Activated T-cell treated with anti-CD3 and anti-CD28 coated beads, Interleukin-2, amount 50 U/mL, for 48 hours (primary cell): ENCODE measurements around the gene FDX1.
"Not testable (repeated sequence)": the region's sequence is repeated elsewhere in the genome, so short reads cannot be mapped to it uniquely, and the experiment has no call there.

Experiments
- DNase-seq, 2 experiments: peaks; one replicate each; pipeline ENCODE4 v3.0.0-alpha.2; 2020

FDX1 gene, protein sequence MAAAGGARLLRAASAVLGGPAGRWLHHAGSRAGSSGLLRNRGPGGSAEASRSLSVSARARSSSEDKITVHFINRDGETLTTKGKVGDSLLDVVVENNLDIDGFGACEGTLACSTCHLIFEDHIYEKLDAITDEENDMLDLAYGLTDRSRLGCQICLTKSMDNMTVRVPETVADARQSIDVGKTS

DNA sequence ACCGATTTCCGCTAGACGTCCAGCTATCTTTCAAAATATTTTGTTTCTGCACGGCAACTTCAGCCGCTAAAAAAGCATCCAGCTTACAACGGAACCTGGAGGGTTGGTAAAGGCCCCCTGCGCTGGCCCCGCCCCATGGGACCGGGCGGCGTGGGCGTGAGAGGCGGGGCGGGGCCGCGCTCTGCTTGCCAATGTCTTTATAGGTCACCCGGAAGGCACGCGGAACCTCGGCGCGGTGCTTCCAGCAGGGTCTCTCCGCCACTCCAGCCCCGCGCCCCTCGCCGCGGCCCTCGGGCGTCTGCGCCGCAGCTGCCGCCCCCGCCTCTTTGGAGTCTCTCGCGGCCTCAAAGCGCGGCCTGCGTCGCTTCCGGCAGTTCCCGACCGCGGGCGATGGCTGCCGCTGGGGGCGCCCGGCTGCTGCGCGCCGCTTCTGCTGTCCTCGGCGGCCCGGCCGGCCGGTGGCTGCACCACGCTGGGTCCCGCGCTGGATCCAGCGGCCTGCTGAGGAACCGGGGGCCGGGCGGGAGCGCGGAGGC, at the start of gene FDX1:
Gene FDX1, plus strand, starts transcription at position 218 of the 536 bp plus-strand sequence. Its CDS starts 173 bp downstream, at position 391.
- DNase-seq: peak; percentile 88 to 90

DNA sequence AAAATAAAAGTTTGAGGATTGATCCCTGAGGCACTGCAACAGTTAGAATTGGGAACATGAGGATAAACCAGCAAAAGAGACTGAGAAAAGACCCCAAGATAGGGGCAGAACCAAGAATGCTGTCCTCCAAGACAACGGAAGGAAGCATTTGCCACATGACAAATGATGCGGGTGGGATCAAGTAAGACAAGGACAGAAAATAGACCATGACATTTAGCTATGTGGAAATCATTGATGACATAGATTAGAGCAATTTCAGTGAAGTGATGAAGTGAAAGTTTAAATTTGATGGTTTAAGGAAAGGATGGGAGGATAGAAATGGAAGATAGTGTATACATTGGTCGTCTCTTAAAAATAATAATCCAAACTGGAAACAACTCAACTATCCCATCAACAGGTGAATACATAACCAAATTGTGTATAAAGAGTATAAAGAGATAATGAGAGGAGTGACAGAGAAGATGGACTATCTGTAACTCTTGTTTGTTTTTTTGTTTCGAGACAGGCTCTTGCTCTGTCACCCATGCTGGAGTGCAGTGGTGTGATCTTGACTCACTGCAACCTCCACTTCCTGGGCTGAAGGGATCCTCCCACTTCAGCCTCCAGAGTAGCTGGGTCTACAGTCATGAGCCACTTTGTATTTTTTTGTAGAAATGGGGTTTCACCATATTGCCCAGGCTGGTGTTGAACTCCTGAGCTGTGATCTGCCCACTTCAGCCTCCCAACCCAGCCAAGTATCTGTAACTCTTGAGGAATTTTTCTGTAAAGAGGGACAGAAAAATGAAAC, 48.7 kb upstream of the FDX1 start:
- no peak for DNase-seq

DNA sequence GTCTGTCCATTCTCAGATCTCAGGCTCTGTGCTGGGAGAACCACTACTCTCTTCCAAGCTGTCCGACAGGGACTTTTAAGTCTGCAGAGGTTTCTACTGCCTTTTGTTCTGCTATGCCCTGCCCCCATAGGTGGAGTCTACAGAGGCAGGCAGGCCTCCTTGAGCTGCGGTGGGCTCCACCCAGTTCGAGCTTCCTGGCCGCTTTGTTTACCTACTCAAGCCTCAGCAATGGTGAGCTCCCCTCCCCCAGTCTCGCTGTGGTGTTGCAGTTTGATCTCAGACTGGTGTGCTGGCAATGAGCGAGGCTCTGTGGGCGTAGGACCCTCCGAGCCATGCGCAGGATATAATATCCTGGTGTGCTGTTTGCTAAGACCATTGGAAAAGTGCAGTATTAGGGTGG, 41.5 kb upstream of the FDX1 start:
- DNase-seq: not testable (repeated sequence)

DNA sequence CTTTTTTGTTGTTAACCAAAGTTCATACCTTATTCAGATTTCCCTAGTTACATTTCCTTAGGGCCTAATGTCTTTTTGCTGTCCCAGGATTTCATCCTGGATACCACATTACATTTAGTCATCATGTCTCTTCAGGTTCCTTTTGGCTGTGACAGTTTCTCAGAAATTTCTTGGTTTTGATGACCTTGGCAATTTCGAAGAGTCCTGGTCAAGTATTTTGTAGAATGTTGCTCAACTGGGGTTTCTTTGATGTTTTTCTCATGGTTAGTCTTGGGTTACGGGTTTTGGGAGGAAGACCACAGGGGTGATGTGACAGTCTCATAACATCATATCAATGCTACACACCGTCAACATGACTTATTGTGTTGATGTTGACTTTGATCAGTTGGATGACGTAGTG, 39.8 kb upstream of the FDX1 start:
- DNase-seq: no peak

DNA sequence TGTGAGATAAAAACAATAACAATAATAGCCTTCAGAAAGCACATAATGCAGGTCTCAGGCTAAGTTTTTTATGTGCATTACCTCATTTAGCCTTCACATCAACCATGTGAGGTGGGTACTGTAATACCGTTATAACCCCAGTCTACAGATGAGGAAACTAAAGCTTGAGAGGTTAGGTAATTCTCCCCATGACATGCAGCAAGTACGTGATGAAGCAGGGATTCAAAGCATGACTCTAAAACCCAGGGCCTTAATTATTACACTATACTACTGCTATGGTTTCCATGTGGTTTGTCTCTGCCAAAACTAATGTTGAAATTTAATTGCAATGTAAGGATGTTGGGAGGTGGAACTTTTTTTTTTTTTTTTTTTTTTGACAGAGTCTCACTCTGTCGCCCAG, 37.7 kb upstream of the FDX1 start:
- DNase-seq: no peak

- DNase-seq: not testable (repeated sequence)
These were observed 32.0 kb upstream of the FDX1 start for GRCh38 chr11:110397668-110398286.

GRCh38 chr11:110403585-110403984, 26.2 kb upstream of the FDX1 start:
- not testable (repeated sequence) for DNase-seq

GRCh38 chr11:110405636-110406035, 24.1 kb upstream of the FDX1 start:
- DNase-seq: not testable (repeated sequence)

DNA sequence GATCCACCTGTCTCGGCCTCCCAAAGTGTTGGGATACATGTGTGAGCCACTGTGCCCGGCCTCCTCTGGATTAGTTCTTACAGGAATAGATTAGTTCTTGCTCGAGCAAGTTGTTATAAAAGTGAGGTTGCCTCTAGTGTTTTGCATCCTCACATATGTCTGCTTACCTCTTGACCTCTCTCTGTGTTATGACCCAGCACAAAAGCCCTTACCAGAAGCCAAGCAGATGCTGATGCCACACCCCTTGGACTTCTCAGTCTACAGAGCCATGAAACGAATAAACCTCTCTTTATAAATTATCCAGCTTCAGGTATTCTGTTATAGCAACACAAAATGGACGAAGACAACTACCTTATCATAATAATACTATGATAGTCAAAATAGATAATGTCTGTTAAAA, 22.4 kb upstream of the FDX1 start:
- no peak for DNase-seq

GRCh38 chr11:110409174-110409573, 20.6 kb upstream of the FDX1 start:
- no peak for DNase-seq

DNA sequence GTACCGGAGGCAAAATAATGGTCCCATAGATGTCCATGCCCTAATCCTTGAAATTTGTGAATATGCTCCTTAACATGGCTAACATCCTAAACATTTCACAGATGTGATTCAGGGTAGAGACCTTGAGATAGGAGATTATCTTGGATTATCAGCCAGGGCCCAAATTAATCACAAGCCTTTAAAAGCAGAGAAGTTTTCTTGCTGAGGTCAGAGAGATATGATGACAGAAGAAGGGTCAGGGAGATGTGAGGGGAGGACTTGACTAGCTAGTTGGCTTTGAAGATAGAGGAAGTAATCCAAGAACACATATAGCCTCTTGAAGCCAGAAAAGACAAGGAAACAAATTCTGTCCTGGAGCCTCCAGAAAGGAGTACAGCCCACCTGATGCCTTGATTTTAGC, 19.1 kb upstream of the FDX1 start:
- DNase-seq: no peak

GRCh38 chr11:110415081-110415480, 14.7 kb upstream of the FDX1 start:
- DNase-seq: no peak

DNA sequence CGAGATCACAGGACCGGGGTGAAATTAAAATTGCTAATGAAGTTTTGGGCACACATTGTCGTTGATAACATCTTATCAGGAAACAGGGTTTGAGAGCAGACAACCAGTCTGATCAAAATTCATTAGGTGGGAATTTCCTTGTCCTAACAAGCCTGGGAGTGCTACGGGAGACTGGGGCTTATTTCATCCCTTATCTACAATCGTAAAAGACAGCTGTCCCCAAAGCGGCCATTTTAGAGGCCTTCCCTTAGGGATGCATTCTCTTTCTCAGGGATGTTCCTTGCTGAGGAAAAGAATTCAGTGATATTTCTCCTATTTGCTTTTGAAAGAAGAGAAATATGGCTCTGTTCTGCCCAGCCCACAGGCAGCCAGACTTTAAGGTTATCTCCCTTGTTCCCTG, 8.1 kb upstream of the FDX1 start:
- DNase-seq: not testable (repeated sequence)

DNA sequence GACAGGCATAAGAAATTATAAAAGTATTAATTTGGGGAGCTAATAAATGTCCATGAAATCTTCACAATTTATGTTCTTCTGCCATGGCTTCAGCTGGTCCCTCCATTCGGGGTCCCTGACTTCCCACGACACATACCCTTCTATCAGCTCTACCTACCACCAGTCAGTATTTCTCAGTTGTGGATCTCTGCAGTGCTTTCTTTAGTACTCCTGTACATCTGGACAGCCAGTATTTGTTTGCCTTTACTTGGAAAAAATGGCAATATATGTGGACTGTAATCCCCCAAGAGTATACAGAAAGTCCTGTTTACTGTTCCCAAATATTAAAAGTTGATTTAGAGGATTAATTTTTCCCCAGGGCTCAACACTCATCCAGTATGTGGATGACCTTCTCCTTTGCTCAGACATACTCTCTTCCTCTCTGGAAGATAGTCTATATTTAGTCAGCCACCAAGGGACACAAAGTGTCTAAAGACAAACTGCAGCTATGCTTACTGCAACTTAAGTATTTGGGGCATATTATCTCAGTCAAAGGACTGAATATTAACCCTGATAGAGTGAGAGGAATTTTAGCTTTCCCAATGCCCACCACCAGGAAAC, 7.3 kb upstream of the FDX1 start:
- no peak for DNase-seq

DNA sequence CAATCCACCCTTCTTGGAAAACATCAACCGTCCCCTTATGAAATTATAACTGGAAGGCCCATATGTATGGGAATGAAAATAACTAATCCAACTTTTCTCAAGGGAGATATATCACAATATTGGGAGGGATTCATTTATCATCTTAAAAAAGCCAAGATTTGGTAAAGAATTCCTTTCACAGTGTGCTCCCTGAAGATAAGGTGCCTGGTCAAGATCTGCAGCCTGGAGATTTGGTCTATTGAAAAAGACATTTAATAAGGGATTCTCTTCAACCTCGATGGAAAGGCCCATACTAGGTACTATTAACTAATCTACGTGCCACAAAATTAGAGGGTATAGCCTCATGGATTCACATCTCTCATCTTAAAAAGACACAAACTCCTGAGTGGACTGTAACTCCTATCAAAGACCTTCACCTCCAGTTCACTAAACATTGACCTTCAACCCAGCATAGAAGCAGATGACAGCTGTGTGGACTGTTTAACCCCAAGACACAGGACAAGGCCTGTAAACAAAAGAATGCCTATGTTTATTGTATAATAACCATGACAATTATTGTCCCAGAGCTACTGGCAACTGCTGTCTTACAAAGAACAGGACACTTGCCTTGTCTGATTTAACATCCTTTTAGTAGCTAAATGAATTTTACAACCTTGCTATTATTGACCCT, 4.8 kb upstream of the FDX1 start:
- DNase-seq: no peak

DNA sequence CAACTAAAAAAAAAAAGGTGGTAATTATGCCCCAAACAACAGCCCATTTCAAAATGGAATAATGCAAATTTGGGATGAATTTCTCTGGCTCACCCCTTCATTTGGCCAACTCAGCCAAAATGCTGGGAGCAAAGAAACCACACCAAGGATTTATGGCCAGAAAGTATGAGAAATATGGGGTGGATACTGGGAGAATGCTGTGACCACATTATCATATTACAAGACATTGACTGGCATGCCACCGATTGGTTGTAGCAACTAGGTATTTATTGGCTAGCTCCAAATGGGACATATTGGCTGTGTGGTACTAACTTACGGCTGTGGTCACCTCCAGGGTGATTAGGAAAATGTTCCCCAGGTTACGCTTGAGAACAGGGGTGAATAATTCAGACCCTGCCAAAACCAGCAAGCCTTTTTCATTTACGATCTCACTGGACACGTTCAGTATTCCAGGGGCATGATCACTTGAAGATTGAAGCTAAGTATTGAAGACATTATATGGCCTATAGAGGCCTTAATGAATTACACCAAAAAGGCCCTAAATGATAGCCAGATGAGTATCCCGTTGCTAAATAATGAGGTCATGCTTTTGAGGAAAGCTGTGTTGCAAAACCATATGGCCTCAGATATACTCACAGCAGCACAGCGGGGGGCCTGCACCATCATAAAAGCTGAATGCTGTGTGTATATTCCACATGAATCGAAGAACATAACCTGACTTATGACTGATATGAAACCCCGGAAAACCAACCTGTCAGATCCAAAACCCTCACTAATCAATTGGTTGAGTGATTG, 3.8 kb upstream of the FDX1 start:
- no peak for DNase-seq

DNA sequence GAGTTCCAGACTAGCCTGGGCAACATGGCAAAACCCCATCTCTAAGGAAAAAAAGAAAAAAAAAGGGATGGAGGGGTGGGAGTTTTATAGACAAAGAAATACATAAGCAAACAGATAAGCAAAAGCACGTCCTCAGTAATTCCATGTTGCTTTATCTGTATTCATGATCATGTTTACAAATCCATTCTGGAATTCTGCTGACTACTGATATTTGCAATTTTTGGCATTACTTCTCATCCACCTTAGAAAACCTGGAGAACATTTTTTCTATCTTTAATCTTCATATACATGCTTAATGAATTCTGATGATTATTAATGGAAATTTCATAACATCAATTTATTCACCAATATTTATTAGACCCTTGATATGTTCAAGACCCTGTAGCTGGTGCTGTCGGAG, 1.7 kb upstream of the FDX1 start:
- no peak for DNase-seq

- no peak for DNase-seq
These were observed 605 bp upstream of the FDX1 start for GRCh38 chr11:110428956-110429730.

- peak; percentile 55 to 56 for DNase-seq
These were observed 711 bp downstream of the FDX1 start for GRCh38 chr11:110430267-110431050.

DNA sequence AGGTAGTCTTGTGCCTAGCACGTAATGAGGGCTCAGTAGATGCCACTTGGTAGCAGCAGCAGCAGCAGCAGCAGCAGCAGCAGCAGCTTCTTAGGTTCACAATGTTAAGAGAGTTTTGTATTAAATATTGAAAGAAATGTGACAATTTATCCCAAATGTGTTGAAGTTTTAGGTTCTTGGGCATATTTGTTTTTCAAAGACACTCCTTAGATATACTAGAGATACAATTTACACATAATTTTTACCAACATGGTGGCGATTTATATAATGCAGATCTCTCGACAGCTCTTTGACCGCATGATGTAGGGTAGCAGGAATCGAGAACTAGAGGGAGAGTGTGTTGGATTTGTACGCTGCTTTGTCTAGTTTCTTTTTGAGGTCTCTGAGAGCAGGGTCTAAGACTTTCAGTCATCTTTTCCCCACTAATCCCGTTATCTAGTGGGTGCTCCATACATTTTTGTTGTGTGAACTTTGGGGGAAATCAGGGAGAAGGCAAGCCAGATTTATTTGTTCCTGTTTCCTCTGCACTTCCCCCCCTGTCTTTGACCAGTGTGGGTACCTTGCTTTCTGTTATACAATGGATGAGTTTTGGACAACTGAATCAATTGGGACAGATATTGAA, 1.4 kb downstream of the FDX1 start:
- DNase-seq: no peak
